Activated naive CD8-positive, alpha-beta T cell treated with anti-CD3 and anti-CD28 coated beads for 36 hours (primary cell): ENCODE measurements around the gene ARHGAP9. TPM values are rescaled to one million over a fixed set of nuclear protein-coding genes. Genes with fewer than 3 reads are reported as not detected.

Source experiments
- DNase-seq: peaks from one replicate; pipeline ENCODE4 v3.0.0; 2021
- H3K27ac Mint-ChIP-seq: one replicate; pipeline ENCODE4 v1.8.0; 2022; ENCODE audit warnings: mild to moderate bottlenecking, moderate library complexity, mixed read lengths
- H3K27me3 Mint-ChIP-seq: one replicate; pipeline ENCODE4 v1.8.0; 2022; ENCODE audit warnings: mild to moderate bottlenecking, mixed read lengths
- H3K36me3 Mint-ChIP-seq: one replicate; pipeline ENCODE4 v1.8.0; 2021; ENCODE audit warnings: mild to moderate bottlenecking, mixed read lengths
- H3K4me1 Mint-ChIP-seq: one replicate; pipeline ENCODE4 v1.8.0; 2021; ENCODE audit warnings: mixed read lengths
- H3K4me3 Mint-ChIP-seq: one replicate; pipeline ENCODE4 v1.8.0; 2022; ENCODE audit warnings: mild to moderate bottlenecking, moderate library complexity, mixed read lengths
- H3K9me3 Mint-ChIP-seq: one replicate; pipeline ENCODE4 v1.8.0; 2022; ENCODE audit warnings: mixed read lengths
- total RNA-seq, 2 experiments: library from RNA; stranded (reverse); gene quantifications; one replicate each; pipeline ENCODE4 v1.2.3, GENCODE V29; 2021

The ARHGAP9 gene
- total RNA-seq, 2 experiments from 2014 or later = 154 to 162 TPM

DNA sequence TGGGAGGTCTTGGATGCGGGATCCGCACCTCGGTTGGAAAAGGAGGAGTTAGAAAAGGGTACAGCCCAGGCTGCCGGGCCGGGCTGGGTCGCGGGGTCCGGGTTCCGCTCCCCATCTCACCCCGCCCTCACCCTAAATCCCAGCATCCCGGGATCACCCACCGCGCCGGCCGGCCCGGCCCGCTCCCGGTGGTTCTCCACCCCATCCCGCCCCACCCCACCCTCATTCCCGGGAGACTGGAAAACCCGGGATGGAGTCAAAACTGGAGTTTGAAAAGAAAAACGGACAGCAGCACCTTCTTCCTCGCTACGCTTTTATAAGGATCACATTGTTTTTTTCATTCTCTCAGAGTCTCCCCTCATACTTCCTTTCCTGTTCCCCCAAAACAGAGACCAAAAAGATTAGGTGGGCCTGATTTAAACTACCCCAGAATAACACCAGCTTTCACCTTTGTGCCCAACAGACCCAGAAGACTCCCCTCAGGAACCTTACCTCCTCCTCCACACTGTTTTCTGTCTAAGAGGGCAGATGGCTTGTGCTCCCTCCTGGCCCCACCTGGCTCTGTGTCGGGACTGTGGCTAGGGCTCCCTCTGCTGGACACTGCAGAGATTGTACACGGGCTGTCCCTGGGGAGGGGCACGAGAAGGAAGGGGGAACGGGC, 17.3 kb downstream of the ARHGAP9 start:
- H3K9me3 Mint-ChIP-seq = no peaks in the 10 kb centered on the region
- H3K27ac Mint-ChIP-seq = peak overlapping the region; percentile 73
- H3K27me3 Mint-ChIP-seq = peaks cover 5% of the 10 kb centered on the region
- DNase-seq = peak; percentile 90
- peaks cover 56% of the 10 kb centered on the region for H3K4me1 Mint-ChIP-seq
- peaks cover 5% of the 10 kb centered on the region for H3K36me3 Mint-ChIP-seq
- H3K4me3 Mint-ChIP-seq = peak overlapping the region; percentile 86

DNA sequence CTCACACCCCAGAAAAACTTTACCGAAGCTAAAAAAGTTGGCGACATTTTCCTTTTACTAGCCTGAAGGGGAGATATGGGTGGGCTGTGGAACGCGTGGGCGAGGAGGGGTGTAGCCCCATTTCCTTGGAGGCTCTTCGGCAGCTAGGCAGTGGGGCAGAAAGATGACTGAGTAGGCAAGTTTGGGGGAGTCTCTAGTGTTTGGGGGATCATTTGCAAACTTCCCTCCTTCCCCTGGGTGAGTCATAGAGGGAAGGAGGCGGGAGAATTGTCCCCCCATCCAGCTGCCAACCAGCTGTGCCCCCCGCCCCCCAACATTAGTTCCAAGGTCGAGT, 17.8 kb downstream of the ARHGAP9 start:
- Mint-ChIP-seq H3K36me3 (peaks cover under 1% of the 10 kb centered on the region), H3K4me1 (peaks cover 56% of the 10 kb centered on the region), H3K27ac (peak overlapping the region; percentile 59), H3K9me3 (no peaks in the 10 kb centered on the region), H3K27me3 (peaks cover 5% of the 10 kb centered on the region), H3K4me3 (peak overlapping the region; percentile 85)
- DNase-seq = peak; percentile 34

DNA sequence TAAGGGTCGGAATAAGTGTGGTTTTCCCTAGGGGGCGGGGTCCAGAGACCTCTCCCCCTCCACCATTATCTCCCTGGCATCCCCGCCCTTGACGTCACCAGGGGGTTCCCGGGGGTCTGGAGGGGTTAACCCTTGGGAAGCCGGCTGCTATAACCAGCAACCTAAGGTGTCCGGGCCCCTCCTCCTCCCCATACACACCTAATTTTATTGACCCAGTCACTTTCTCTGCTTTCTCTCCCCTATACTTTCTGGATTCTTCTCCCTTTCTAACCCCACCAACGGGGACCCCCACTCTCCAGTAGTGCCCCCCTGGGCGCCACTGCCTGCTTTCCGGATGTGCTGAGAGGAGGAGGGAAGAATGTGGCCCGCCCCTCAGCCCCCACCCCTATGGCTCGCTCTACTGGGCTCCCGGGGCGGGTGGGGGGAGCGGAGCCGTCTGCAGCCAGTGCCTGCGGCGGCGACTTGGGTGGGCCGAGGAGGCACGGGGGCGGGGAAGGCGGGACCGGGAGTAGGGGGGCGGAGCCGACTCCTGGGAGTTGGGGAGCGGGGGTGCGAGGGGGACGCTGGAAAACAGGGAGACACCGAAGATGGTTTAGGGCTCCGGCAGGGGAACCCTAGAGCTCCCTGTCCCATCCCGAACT, 18.3 kb downstream of the ARHGAP9 start:
- no peaks in the 10 kb centered on the region for H3K36me3 Mint-ChIP-seq
- peaks cover 56% of the 10 kb centered on the region for H3K4me1 Mint-ChIP-seq

DNA sequence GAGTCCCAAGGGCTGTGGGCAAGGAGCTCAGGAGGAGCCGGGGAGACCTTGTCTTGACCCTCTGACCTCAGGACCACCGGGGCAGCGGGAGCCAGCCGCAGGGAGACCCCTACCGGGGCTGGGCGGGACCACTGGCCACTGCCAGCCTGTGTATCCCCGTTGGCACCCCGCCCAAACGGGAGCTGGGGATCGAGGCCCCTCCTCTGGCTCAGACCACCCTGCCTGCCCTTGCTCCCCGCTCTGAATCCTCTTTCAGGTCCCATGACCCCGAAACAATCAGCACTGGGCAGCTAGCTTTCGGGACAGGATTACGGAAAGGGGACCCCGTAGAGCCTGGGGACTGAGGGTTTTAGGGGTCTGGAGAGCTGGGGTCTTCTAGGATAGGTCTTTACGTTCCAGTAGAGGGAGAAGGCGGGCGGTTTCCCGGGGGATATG, 18.8 kb downstream of the ARHGAP9 start:
- Mint-ChIP-seq H3K27ac (no peak overlapping the region), H3K36me3 (no peaks in the 10 kb centered on the region), H3K9me3 (no peaks in the 10 kb centered on the region), H3K4me3 (peak overlapping the region; percentile 85), H3K27me3 (peaks cover 5% of the 10 kb centered on the region), H3K4me1 (peaks cover 58% of the 10 kb centered on the region)
- DNase-seq = no peak

More for the DNA sequence above, 18.3 kb downstream of the ARHGAP9 start:
- H3K27ac Mint-ChIP-seq = no peak overlapping the region
- H3K9me3 Mint-ChIP-seq = no peaks in the 10 kb centered on the region
- peak; percentile 57 for DNase-seq
- peak overlapping the region; percentile 85 for H3K4me3 Mint-ChIP-seq
- H3K27me3 Mint-ChIP-seq = peaks cover 5% of the 10 kb centered on the region

DNA sequence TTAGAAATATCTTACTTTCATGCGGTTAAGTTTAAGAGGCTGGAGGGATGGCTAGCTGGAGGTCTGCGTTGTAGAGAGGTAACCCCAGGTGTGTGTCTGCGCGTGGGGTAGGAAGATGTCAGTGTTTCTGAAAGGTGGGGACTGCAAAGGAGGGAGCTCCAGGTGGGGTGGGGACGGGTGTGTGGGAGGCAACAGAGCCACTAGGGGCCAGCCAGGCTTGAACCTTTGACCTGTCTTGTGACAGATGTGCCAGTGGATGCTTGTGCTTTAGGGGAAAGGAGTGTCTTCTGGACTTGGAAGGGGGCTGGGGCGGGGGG, 19.2 kb downstream of the ARHGAP9 start:
- no peak overlapping the region for H3K27ac Mint-ChIP-seq
- DNase-seq = no peak
- no peaks in the 10 kb centered on the region for H3K36me3 Mint-ChIP-seq
- no peaks in the 10 kb centered on the region for H3K9me3 Mint-ChIP-seq
- H3K4me1 Mint-ChIP-seq = peaks cover 62% of the 10 kb centered on the region
- H3K4me3 Mint-ChIP-seq = peak overlapping the region; percentile 71
- peaks cover 5% of the 10 kb centered on the region for H3K27me3 Mint-ChIP-seq

DNA sequence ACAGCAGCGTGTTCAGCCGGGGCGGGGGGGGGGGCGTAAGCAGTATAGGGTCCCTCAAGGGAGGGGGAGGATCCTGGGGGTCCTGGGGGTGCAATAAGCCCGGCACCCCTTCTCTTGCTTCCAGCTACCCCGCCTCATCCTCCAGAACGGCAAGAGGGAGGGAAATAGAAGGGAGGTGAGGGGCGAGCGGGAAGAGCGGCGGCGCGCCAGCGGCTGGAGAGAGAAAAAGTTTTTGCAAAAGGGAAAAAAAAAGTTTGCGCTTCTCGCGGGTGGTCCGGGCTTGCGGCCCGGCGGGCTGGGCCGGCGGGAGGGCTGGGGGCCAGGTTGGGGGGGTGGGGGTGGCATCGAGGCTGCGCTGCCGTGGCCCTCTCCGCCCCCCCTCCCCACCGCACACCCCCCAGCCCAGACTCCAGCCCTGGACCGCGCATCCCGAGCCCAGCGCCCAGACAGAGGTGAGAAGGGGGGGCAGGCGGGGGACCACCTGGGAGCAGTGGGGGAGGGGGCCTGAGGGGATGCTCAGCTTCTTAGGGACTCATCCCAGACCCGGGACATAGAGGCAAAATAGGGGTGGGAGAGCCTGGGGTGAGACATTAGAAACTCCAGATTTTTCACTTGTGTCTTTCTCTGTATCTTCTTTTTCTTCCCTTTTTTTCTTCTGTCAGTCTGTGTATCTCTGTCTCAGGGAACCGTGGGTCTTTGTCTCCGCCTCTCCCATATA, 19.8 kb downstream of the ARHGAP9 start, which contains the start of gene GLI1:
Gene GLI1, plus strand, starts transcription at position 36 of the 718 bp plus-strand sequence. CDS start 3,907 bp downstream, outside the sequence.
- DNase-seq = no peak
- Mint-ChIP-seq H3K4me3 (peak within 1 kb of the TSS; percentile 88), H3K27ac (peak within 1 kb of the TSS; percentile 97), H3K27me3 (peaks cover 5% of the 10 kb centered on the region), H3K36me3 (no peaks in the 10 kb centered on the region), H3K9me3 (no peaks in the 10 kb centered on the region), H3K4me1 (peaks cover 60% of the 10 kb centered on the region)

DNA sequence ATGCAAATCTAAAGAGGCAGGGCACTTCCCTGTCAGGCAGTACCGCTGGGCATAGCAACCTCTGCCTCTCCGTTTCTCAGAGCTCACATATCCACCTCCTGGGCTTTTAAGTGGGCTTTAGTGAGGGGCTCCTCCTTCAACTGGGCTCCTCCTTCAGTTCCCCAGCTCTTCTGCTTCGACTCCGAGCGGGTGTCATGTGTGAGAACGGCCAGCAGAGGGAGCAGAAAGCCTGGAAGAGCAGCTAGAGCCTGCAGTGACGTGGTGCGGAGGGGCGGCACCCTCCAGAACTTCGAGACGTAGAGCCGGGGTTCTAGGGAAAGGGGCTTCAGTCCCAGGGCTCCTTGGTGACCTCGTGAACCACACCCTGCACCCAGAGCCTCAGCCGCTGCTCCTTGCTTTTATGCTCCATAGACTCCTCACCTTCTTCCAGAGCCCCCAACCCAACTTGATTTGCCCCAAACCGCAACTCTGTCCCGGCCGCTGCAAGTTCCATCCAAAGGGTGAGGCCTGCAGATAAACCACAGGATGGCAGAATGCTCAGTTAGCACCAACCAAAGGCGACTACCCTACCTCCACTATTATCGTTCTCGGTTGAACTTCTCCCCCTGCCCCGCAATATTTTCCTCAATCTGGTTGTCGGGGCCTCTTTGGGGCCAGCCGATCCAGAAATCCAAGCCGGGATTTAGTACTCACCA, 20.5 kb downstream of the ARHGAP9 start:
- peak; percentile 94 for DNase-seq
- H3K4me3 Mint-ChIP-seq = peak overlapping the region; percentile 88
- peaks cover 5% of the 10 kb centered on the region for H3K27me3 Mint-ChIP-seq
- peak overlapping the region; percentile 97 for H3K27ac Mint-ChIP-seq
- H3K9me3 Mint-ChIP-seq = no peaks in the 10 kb centered on the region
- H3K36me3 Mint-ChIP-seq = no peaks in the 10 kb centered on the region
- peaks cover 56% of the 10 kb centered on the region for H3K4me1 Mint-ChIP-seq

DNA sequence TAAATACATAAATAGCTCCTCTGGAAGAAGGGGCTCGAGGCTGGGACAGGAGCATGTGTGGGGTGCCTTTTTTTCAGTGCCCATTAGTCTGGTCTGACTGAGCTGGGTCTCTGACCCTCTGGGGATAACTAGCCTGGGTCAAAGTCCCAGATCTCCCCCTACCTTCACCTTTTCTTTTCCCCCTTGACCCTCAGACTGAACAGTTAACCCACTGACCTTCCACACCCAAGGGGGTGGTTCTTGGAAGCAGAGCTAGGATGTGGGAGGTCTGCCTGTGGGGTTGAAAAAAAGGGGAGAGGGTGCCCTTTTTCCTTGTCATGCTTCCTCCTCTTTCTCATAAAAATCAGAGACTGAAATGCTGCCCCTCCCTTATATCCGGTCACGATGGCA, 21.0 kb downstream of the ARHGAP9 start:
- Mint-ChIP-seq H3K27me3 (peaks cover 5% of the 10 kb centered on the region), H3K36me3 (no peaks in the 10 kb centered on the region), H3K4me3 (peak overlapping the region; percentile 88), H3K9me3 (no peaks in the 10 kb centered on the region), H3K27ac (peak overlapping the region; percentile 97), H3K4me1 (peaks cover 51% of the 10 kb centered on the region)
- no peak for DNase-seq

DNA sequence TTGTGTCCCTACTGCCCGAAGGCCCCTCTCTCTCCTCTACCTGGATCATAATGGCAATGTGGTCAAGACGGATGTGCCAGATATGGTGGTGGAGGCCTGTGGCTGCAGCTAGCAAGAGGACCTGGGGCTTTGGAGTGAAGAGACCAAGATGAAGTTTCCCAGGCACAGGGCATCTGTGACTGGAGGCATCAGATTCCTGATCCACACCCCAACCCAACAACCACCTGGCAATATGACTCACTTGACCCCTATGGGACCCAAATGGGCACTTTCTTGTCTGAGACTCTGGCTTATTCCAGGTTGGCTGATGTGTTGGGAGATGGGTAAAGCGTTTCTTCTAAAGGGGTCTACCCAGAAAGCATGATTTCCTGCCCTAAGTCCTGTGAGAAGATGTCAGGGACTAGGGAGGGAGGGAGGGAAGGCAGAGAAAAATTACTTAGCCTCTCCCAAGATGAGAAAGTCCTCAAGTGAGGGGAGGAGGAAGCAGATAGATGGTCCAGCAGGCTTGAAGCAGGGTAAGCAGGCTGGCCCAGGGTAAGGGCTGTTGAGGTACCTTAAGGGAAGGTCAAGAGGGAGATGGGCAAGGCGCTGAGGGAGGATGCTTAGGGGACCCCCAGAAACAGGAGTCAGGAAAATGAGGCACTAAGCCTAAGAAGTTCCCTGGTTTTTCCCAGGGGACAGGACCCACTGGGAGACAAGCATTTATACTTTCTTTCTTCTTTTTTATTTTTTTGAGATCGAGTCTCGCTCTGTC, 22.8 kb downstream of the ARHGAP9 start:
- no peak for DNase-seq
- H3K27me3 Mint-ChIP-seq = peaks cover 5% of the 10 kb centered on the region
- no peaks in the 10 kb centered on the region for H3K9me3 Mint-ChIP-seq
- no peaks in the 10 kb centered on the region for H3K36me3 Mint-ChIP-seq
- H3K4me1 Mint-ChIP-seq = peaks cover 41% of the 10 kb centered on the region
- no peak overlapping the region for H3K27ac Mint-ChIP-seq
- H3K4me3 Mint-ChIP-seq = no peak overlapping the region

DNA sequence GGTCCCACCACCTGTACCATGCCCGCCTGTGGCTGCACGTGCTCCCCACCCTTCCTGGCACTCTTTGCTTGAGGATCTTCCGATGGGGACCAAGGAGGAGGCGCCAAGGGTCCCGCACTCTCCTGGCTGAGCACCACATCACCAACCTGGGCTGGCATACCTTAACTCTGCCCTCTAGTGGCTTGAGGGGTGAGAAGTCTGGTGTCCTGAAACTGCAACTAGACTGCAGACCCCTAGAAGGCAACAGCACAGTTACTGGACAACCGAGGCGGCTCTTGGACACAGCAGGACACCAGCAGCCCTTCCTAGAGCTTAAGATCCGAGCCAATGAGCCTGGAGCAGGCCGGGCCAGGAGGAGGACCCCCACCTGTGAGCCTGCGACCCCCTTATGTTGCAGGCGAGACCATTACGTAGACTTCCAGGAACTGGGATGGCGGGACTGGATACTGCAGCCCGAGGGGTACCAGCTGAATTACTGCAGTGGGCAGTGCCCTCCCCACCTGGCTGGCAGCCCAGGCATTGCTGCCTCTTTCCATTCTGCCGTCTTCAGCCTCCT, 23.4 kb downstream of the ARHGAP9 start:
- H3K4me1 Mint-ChIP-seq = peaks cover 37% of the 10 kb centered on the region
- H3K27ac Mint-ChIP-seq = peak overlapping the region; percentile 54
- peak; percentile 65 for DNase-seq
- no peaks in the 10 kb centered on the region for H3K36me3 Mint-ChIP-seq
- no peaks in the 10 kb centered on the region for H3K9me3 Mint-ChIP-seq
- H3K4me3 Mint-ChIP-seq = peak overlapping the region; percentile 77
- H3K27me3 Mint-ChIP-seq = peaks cover 5% of the 10 kb centered on the region

DNA sequence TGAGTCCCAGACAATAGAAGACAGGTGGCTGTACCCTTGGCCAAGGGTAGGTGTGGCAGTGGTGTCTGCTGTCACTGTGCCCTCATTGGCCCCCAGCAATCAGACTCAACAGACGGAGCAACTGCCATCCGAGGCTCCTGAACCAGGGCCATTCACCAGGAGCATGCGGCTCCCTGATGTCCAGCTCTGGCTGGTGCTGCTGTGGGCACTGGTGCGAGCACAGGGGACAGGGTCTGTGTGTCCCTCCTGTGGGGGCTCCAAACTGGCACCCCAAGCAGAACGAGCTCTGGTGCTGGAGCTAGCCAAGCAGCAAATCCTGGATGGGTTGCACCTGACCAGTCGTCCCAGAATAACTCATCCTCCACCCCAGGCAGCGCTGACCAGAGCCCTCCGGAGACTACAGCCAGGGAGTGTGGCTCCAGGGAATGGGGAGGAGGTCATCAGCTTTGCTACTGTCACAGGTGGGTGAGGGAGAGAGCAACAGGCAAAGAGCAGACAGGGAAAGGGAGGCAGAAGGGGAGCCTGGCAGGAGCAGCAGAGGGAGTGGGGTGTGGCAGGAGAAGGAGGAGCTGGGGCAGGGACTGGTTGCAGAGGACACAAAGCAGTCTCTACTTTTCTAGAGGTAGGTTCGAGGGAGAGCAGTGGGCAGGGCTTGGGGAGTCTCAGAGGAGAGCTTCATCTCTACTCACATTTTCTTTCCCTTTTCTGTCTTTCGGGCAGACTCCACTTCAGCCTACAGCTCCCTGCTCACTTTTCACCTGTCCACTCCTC, 24.1 kb downstream of the ARHGAP9 start:
- peaks cover 33% of the 10 kb centered on the region for H3K4me1 Mint-ChIP-seq
- H3K27ac Mint-ChIP-seq = peak overlapping the region; percentile 82
- peaks cover 4% of the 10 kb centered on the region for H3K27me3 Mint-ChIP-seq
- H3K36me3 Mint-ChIP-seq = no peaks in the 10 kb centered on the region
- peak overlapping the region; percentile 77 for H3K4me3 Mint-ChIP-seq
- no peaks in the 10 kb centered on the region for H3K9me3 Mint-ChIP-seq
- DNase-seq = no peak

DNA sequence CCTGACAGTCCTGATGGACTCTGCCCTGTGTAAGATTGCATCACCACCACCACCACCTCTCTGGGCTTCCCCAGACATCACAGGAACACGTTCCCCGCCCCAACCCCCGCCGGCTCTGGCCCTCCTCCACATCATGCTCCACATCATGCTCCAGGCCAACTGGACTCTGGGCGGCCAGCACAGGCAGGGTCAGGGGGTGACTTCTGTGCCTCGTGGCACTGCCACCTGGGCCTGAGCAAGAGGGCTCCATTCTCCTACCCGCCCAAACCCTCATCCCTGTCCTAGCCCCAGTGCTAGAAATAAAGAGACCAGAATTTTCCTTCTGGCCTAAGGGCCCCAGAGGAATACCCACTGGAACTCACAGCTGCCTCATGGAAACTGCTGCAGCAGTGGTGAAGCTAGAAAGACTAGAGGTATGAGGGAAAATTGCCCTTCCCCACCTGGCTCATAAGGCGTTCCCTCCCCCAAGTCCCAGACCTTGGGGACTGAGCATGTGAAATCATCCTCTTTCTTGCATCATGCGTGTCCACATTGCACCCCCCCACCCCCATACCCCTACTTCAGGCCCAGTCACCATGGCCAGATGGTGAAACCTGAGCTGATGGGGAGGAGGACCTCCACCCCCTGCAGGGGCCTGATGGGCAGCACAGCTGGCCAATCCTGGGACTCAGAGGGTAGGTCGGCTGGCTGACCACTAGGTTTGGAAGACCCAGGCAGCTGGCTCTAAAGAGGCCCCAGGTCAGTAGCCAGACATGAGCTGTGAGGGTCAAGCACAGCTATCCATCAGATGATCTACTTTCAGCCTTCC, 24.9 kb downstream of the ARHGAP9 start, which contains the start of gene INHBE:
Gene INHBE, plus strand, starts transcription at position 742 of the 808 bp plus-strand sequence. CDS start 230 bp downstream, outside the sequence.
- Mint-ChIP-seq H3K4me1 (peaks cover 28% of the 10 kb centered on the region), H3K27ac (peak within 1 kb of the TSS; percentile 82), H3K36me3 (no peaks in the 10 kb centered on the region), H3K4me3 (peak within 1 kb of the TSS; percentile 77), H3K27me3 (no peaks in the 10 kb centered on the region), H3K9me3 (no peaks in the 10 kb centered on the region)
- DNase-seq = peak; percentile 36

DNA sequence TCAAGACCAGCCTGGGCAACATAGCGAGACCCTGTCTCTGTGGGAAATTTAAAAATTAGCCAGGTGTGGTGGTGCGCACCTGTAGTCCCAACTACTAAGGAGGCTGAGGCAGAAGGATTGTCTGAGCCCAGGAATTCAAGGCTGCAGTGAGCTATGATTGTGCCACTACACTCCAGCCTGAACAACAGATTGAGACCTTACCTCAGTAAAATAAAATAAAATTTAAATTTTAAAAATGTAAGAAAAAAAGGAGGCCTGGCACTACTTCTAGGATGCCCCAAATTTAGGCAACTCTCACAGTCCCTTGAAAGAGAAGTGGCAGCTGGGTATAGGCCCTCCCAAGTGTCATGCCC, 25.5 kb downstream of the ARHGAP9 start:
- Mint-ChIP-seq H3K36me3 (no peaks in the 10 kb centered on the region), H3K27me3 (no peaks in the 10 kb centered on the region), H3K9me3 (no peaks in the 10 kb centered on the region), H3K4me1 (peaks cover 24% of the 10 kb centered on the region), H3K4me3 (peak overlapping the region; percentile 55), H3K27ac (peak overlapping the region; percentile 82)
- DNase-seq = no peak
